ENCODE measurements around the gene MRPL49. TPM values are rescaled to one million over a fixed set of nuclear protein-coding genes. Genes with fewer than 3 reads are reported as not detected.

MRPL49 gene
- total and polyA plus RNA-seq, 12 donors, result 32.7 to 180 (median 125) TPM

DNA sequence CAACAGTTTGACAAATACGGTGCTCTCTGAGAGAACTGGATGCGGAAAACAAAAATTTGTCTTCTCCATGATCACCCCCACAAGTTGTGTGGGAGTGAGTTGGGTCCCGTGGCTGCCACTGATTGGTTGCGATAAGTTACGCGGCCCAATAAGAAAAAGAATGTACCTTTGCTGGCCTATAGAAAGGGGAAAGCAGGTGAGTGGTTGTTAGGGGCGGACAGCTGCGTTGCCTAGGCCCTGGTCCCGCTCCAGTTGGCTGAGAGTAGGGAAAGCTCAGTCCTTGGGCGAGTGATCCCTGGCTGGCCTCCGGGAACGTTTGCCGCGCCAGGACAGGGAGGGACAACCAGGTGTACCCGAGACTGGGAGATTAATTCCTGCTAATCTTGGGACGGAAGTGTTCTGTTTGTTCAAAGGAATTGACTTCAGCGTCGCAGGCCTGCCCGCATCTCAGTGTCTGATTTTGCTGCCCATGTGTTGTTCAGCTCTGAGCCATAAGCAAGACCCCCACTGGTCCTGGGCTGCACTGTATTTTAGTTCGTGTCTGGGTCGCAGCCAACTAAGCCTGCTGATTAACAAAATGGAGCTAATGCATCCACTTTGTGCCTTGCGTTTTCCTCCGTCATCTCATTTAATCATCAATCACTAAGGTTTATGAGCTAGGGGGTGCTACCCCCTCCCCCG is 13.0 kb downstream of the MRPL49 start:
- peak; percentile 90 to 98 (median 97) for DNase-seq
- TF ChIP-seq POLR2A (IDR thresholded peaks at IDR 0.05) (peak in 1 of 2 donors; percentile 64), CTCF (IDR thresholded peaks at IDR 0.05) (no peak)
- WGBS, 4 donors, result 1 to 4% (median 2%) methylated on average over 14 to 24 of the region's 24 CpGs
- peak overlapping the region; percentile 80 to 98 (median 96) for H3K27ac ChIP-seq
- intact Hi-C loops (cut with DNase I), result loop anchor here in 1 of 2 donors (5.0 kb wide), 1 partner anchor 47 kb away; the partner anchor contains the start of gene CAPN1
- peaks cover 18 to 29% of the 10 kb centered on the region in 2 donors for H3K4me1 ChIP-seq (replicated peaks in 1 of 2)
- no peaks in the 10 kb centered on the region for H3K9me3 ChIP-seq (replicated peaks in 1 of 3)
- peak overlapping the region; percentile 52 to 92 (median 84) for H3K4me3 ChIP-seq
- H3K36me3 ChIP-seq (replicated peaks in 1 of 2), result peaks cover 0 to 30% of the 10 kb centered on the region in 2 donors
- H3K27me3 ChIP-seq, result no peaks in the 10 kb centered on the region

- intact Hi-C loops (cut with DNase I), result loop anchor here in 1 of 2 donors (5.0 kb wide), 1 partner anchor 47 kb away; the partner anchor contains the start of gene CAPN1
- TF ChIP-seq POLR2A (IDR thresholded peaks at IDR 0.05), result no peak
- TF ChIP-seq CTCF (IDR thresholded peaks at IDR 0.05), result no peak
- Histone ChIP-seq H3K27me3 (no peaks in the 10 kb centered on the region), H3K36me3 (replicated peaks in 1 of 2) (peaks cover 0 to 24% of the 10 kb centered on the region in 2 donors), H3K4me3 (peak overlapping the region in 2 of 4 donors; percentile 78 to 92), H3K4me1 (replicated peaks in 1 of 2) (peaks cover 18 to 29% of the 10 kb centered on the region in 2 donors), H3K27ac (peak overlapping the region in 3 of 5 donors; percentile 96 to 98 (median 96)), H3K9me3 (replicated peaks in 1 of 3) (no peaks in the 10 kb centered on the region)
- WGBS, 4 donors, result 57 to 64% (median 61%) methylated on average over 11 of the region's 11 CpGs
- peak in 1 of 7 donors; percentile 52 for DNase-seq
These were observed 13.6 kb downstream of the MRPL49 start for GRCh38 chr11:65135633-65136145.

GRCh38 chr11:65136515-65137096 is 14.5 kb downstream of the MRPL49 start:
- H3K27ac ChIP-seq, result no peak overlapping the region
- intact Hi-C loops (cut with DNase I), result loop anchor here in 1 of 2 donors (5.0 kb wide), 1 partner anchor 46 kb away; the partner anchor contains the start of gene CAPN1
- H3K4me1 ChIP-seq (replicated peaks in 1 of 2), result peaks cover 18 to 29% of the 10 kb centered on the region in 2 donors
- no peaks in the 10 kb centered on the region for H3K9me3 ChIP-seq (replicated peaks in 1 of 3)
- H3K27me3 ChIP-seq, result no peaks in the 10 kb centered on the region
- 86 to 90% (median 88%) methylated on average over 15 of the region's 15 CpGs for WGBS, 4 donors
- H3K36me3 ChIP-seq (replicated peaks in 1 of 2), result peaks cover 0 to 15% of the 10 kb centered on the region in 2 donors
- no peak overlapping the region for H3K4me3 ChIP-seq
- no peak for TF ChIP-seq CTCF (IDR thresholded peaks at IDR 0.05)
- no peak for TF ChIP-seq POLR2A (IDR thresholded peaks at IDR 0.05)
- peak in 2 of 7 donors; percentile 22 to 45 for DNase-seq

DNA sequence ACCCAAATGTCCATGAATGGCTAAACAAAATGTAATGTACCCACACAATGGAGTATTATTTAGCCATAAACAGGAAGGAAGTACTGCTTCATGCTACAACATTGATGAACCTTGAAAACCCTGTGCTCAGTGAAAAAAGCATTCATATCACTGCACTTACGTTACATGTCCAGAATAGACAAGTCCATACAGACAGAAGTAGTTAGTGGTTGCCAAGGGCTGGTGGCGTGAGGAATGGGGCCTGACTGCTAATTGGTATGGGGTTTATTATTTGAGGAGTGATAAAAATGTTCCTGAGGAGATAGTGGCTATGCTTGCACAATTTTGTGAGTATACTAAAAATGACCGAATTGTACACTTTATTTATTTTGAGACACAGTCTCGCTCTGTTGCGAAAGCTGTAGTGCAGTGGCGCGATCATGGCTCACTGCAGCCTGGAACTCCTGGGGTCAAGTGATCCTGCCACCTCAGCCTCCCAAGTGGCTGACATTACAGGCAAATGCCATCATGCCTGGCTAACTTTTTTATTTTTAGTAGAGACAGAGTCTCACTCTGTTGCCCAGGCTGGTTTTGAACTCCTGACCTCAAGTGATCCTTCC is 19.9 kb downstream of the MRPL49 start:
- no peaks in the 10 kb centered on the region for H3K36me3 ChIP-seq (replicated peaks in 1 of 2)
- 77 to 84% (median 80%) methylated on average over 7 of the region's 7 CpGs for WGBS, 4 donors
- H3K9me3 ChIP-seq (replicated peaks in 1 of 3), result no peaks in the 10 kb centered on the region
- H3K4me3 ChIP-seq, result no peak overlapping the region
- no peaks in the 10 kb centered on the region for H3K4me1 ChIP-seq (replicated peaks in 1 of 2)
- peak in 1 of 7 donors; percentile 9 for DNase-seq
- no peak for TF ChIP-seq CTCF (IDR thresholded peaks at IDR 0.05)
- TF ChIP-seq POLR2A (IDR thresholded peaks at IDR 0.05), result no peak
- no peaks in the 10 kb centered on the region for H3K27me3 ChIP-seq
- intact Hi-C loops (cut with DNase I), result loop anchor here in 1 of 2 donors (10.0 kb wide), 1 partner anchor 617 kb away; no protein-coding TSS in a partner anchor
- H3K27ac ChIP-seq, result no peak overlapping the region

Measured in adrenal gland (tissue), 12 donors.